ENCODE results near the gene DVL2. TPM values are rescaled to one million over a fixed set of nuclear protein-coding genes. Genes with fewer than 3 reads are reported as not detected.
A peak's percentile ranks its signal among the peaks of the same experiment; 100 is the strongest.

The DVL2 gene
- total and polyA plus RNA-seq, 2 of the 13 experiments (the other 11 are each of a cell fraction or from before 2014, with no cell fraction given), result 5.7 to 38.2 TPM

GRCh38 chr17:7213895-7214299 lies 20.4 kb downstream of the DVL2 start (continued):
- TF ChIP-seq MEIS1 (CRISPR knock-in tag; IDR thresholded peaks at IDR 0.05; ENCODE audit: borderline replicate concordance) (no peak), ZSCAN22 (CRISPR knock-in tag; IDR thresholded peaks at IDR 0.05) (no peak), HNRNPUL1 (IDR thresholded peaks at IDR 0.05; ENCODE audit: low read depth, low read length) (no peak), ZNF530 (CRISPR knock-in tag; IDR thresholded peaks at IDR 0.05; ENCODE audit: low read depth) (no peak), ZMAT3 (CRISPR knock-in tag; conservative IDR thresholded peaks at IDR 0.05) (no peak), ZBTB8A (CRISPR knock-in tag; IDR thresholded peaks at IDR 0.05; ENCODE audit: borderline replicate concordance, low read depth) (no peak), ZNF777 (CRISPR knock-in tag; IDR thresholded peaks at IDR 0.05) (no peak), KLF16 (CRISPR knock-in tag; IDR thresholded peaks at IDR 0.05) (no peak), ZSCAN25 (CRISPR knock-in tag; IDR thresholded peaks at IDR 0.05) (no peak), ZFP62 (CRISPR knock-in tag; IDR thresholded peaks at IDR 0.05) (no peak), ZMYM3 (CRISPR knock-in tag; IDR thresholded peaks at IDR 0.05) (no peak), ZNF337 (CRISPR knock-in tag; IDR thresholded peaks at IDR 0.05; ENCODE audit: borderline replicate concordance, low read depth) (no peak), TFAP4 (IDR thresholded peaks at IDR 0.05; ENCODE audit: borderline replicate concordance, low read depth) (no peak), ZNF414 (CRISPR knock-in tag; IDR thresholded peaks at IDR 0.05) (no peak), ZNF281 (CRISPR knock-in tag; IDR thresholded peaks at IDR 0.05; ENCODE audit: borderline replicate concordance) (peak; percentile 87), CTCF (CRISPR knock-in tag; IDR thresholded peaks at IDR 0.05) (peak; percentile 55), ATF7-NPFF (CRISPR knock-in tag; IDR thresholded peaks at IDR 0.05; ENCODE audit: low read depth) (no peak), ZBTB33 (CRISPR knock-in tag; IDR thresholded peaks at IDR 0.05) (no peak), CENPX (CRISPR knock-in tag; IDR thresholded peaks at IDR 0.05) (no peak)

Data from HepG2 (cell line).